HL-60 (cell line): ENCODE results near the gene ATOSB.
A peak's percentile ranks its signal among the peaks of the same experiment; 100 is the strongest.

Experiments
- CTCF ChIP-seq: IDR thresholded peaks from one replicate; pipeline ENCODE4 v1.5.1; 2011; ENCODE audit warnings: low read length, control low read depth, inconsistent platforms; ENCODE audit not compliant: insufficient read depth
- TF ChIP-seq, protein P1 (sequence below): IDR thresholded peaks from 2 replicates; pipeline ENCODE4 v1.6.1; 2012; ENCODE audit warnings: low read depth; ENCODE audit not compliant: insufficient replicate concordance

GRCh38 chr9:35079426-35080341 is 36.0 kb downstream of the ATOSB start, which contains the start of gene FANCG:
- TF ChIP-seq CTCF = no peak
- TF ChIP-seq, protein P1, sequence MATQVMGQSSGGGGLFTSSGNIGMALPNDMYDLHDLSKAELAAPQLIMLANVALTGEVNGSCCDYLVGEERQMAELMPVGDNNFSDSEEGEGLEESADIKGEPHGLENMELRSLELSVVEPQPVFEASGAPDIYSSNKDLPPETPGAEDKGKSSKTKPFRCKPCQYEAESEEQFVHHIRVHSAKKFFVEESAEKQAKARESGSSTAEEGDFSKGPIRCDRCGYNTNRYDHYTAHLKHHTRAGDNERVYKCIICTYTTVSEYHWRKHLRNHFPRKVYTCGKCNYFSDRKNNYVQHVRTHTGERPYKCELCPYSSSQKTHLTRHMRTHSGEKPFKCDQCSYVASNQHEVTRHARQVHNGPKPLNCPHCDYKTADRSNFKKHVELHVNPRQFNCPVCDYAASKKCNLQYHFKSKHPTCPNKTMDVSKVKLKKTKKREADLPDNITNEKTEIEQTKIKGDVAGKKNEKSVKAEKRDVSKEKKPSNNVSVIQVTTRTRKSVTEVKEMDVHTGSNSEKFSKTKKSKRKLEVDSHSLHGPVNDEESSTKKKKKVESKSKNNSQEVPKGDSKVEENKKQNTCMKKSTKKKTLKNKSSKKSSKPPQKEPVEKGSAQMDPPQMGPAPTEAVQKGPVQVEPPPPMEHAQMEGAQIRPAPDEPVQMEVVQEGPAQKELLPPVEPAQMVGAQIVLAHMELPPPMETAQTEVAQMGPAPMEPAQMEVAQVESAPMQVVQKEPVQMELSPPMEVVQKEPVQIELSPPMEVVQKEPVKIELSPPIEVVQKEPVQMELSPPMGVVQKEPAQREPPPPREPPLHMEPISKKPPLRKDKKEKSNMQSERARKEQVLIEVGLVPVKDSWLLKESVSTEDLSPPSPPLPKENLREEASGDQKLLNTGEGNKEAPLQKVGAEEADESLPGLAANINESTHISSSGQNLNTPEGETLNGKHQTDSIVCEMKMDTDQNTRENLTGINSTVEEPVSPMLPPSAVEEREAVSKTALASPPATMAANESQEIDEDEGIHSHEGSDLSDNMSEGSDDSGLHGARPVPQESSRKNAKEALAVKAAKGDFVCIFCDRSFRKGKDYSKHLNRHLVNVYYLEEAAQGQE = peak; percentile 25
